ENCODE measurements around the gene GLB1L. TPM values are rescaled to one million over a fixed set of nuclear protein-coding genes. Genes with fewer than 3 reads are reported as not detected.
A peak's percentile ranks its signal among the peaks of the same experiment; 100 is the strongest.

GLB1L gene
- total RNA-seq, 3 donors from 2014 or later, result 10.2 to 15.7 (median 11.8) TPM

GRCh38 chr2:219244789-219245147 lies 476 bp downstream of the GLB1L start:
- intact Hi-C loops (cut with DNase I; ENCODE audit: low total_unique reads), result no loop called here
- no peaks in the 10 kb centered on the region for H3K27me3 ChIP-seq
- peak overlapping the region; percentile 73 to 93 (median 82) for H3K4me3 ChIP-seq
- DNase-seq (ENCODE audit: low spot score in 2 of 2), result no peak
- H3K36me3 ChIP-seq, result no peaks in the 10 kb centered on the region
- H3K4me1 ChIP-seq, result peaks cover 12 to 16% of the 10 kb centered on the region in 2 donors
- TF ChIP-seq POLR2AphosphoS5 (IDR thresholded peaks at IDR 0.05) (no peak), POLR2A (IDR thresholded peaks at IDR 0.05) (no peak), CTCF (IDR thresholded peaks at IDR 0.05) (no peak)
- H3K27ac ChIP-seq, result peak overlapping the region; percentile 98
- no peaks in the 10 kb centered on the region for H3K9me3 ChIP-seq

- no peaks in the 10 kb centered on the region for H3K36me3 ChIP-seq
- peak in 1 of 2 donors; percentile 69 for DNase-seq (ENCODE audit: low spot score in 2 of 2)
- no peaks in the 10 kb centered on the region for H3K9me3 ChIP-seq
- intact Hi-C loops (cut with DNase I; ENCODE audit: low total_unique reads), result no loop called here
- H3K4me1 ChIP-seq, result peaks cover 7 to 9% of the 10 kb centered on the region in 2 donors
- H3K4me3 ChIP-seq, result peak overlapping the region; percentile 31 to 67 (median 43)
- TF ChIP-seq POLR2A (IDR thresholded peaks at IDR 0.05), result no peak
- TF ChIP-seq POLR2AphosphoS5 (IDR thresholded peaks at IDR 0.05), result peak in 1 of 3 donors; percentile 46
- TF ChIP-seq CTCF (IDR thresholded peaks at IDR 0.05), result no peak
- H3K27ac ChIP-seq, result peak overlapping the region; percentile 70 to 89
- no peaks in the 10 kb centered on the region for H3K27me3 ChIP-seq
These were observed 1.9 kb downstream of the GLB1L start for GRCh38 chr2:219243291-219243761.

- Histone ChIP-seq H3K36me3 (peaks cover 6% of the 10 kb centered on the region), H3K27ac (no peak overlapping the region), H3K4me1 (peaks cover 0 to 16% of the 10 kb centered on the region in 2 donors), H3K27me3 (no peaks in the 10 kb centered on the region), H3K4me3 (no peak overlapping the region), H3K9me3 (no peaks in the 10 kb centered on the region)
- TF ChIP-seq POLR2A (IDR thresholded peaks at IDR 0.05) (no peak), POLR2AphosphoS5 (IDR thresholded peaks at IDR 0.05) (no peak), CTCF (IDR thresholded peaks at IDR 0.05) (no peak)
- DNase-seq (ENCODE audit: low spot score in 2 of 2), result no peak
- intact Hi-C loops (cut with DNase I; ENCODE audit: low total_unique reads), result no loop called here
These were observed 10.9 kb downstream of the GLB1L start for GRCh38 chr2:219234331-219234730.

- Histone ChIP-seq H3K27ac (peak overlapping the region; percentile 88 to 94), H3K36me3 (peaks cover 10% of the 10 kb centered on the region), H3K4me3 (peak overlapping the region; percentile 60 to 97 (median 86))
These were observed 15.1 kb downstream of the GLB1L start for GRCh38 chr2:219230059-219230540.

More at GRCh38 chr2:219230059-219230540, 15.1 kb downstream of the GLB1L start:
- no peaks in the 10 kb centered on the region for H3K27me3 ChIP-seq
- TF ChIP-seq CTCF (IDR thresholded peaks at IDR 0.05), result no peak
- no peak for TF ChIP-seq POLR2A (IDR thresholded peaks at IDR 0.05)
- no peak for TF ChIP-seq POLR2AphosphoS5 (IDR thresholded peaks at IDR 0.05)
- H3K9me3 ChIP-seq, result no peaks in the 10 kb centered on the region
- peak in 1 of 2 donors; percentile 49 for DNase-seq (ENCODE audit: low spot score in 2 of 2)
- intact Hi-C loops (cut with DNase I; ENCODE audit: low total_unique reads), result no loop called here
- H3K4me1 ChIP-seq, result peaks cover 5 to 25% of the 10 kb centered on the region in 2 donors
